NK-92 (cell line): ENCODE measurements around the gene AKAP10.
"Not testable (repeated sequence)": the region's sequence is repeated elsewhere in the genome, so short reads cannot be mapped to it uniquely, and the experiment has no call there.

Source experiments
- DNase-seq: peaks from one replicate; lab custom pipeline; 2025; ENCODE audit not compliant: unreplicated experiment; lab: John Stamatoyannopoulos, UW

Gene AKAP10

DNA sequence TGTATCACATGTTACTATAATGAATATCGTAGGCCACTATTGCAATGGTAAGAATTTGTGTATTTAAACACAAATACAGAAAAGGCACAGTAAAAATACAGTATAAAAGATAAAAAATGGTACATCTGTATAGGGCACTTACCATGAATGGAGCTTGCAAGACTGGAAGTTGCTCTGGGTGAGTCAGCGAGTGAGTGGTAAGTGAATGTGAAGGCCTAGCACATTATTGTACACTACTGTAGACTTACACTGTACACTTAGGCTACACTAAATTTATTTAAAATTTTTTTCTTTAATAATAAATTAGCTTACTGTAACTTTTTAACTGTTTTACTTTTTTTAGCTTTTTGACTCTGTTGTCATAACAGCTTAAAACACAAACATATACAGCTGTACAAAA is 42.5 kb downstream of the AKAP10 start:
- no peak for DNase-seq

GRCh38 chr17:19933628-19934027 is 44.0 kb downstream of the AKAP10 start:
- DNase-seq = no peak

DNA sequence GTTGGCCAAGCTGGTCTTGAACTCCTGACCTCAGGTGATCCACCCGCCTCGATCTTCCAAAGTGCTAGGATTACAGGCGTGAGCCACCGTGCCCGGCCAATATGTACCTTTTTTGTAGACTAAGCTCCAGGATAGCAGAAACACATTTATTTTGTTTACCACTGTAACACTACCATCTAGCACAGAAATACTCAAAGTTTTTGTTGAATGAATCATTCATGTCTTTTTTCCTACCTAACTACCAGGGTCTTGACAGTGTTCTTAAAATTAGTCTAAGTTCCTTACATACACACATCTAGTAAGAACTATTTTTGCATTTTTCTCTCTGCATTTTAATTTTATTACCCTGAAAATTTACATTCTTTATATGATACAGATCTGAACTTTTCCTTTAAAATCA is 44.4 kb downstream of the AKAP10 start:
- no peak for DNase-seq

DNA sequence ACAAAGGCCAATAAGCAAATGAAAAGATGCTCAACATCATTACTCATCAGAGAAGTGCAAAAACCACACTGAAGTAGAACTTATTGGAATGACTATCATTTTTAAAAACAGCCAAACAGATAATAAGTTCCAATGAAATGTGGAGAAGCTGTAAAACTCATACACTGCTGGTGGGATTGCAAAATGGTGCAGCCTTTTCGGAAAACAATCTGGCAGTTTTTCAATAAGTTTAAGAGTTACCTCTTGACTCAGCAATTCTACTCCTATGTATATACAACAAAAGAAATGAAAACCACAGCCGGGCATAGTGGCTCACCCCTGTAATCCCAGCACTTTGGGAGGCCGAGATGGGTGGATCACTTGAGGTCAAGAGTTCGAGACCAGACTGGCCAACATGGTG is 49.3 kb downstream of the AKAP10 start:
- DNase-seq = no peak

DNA sequence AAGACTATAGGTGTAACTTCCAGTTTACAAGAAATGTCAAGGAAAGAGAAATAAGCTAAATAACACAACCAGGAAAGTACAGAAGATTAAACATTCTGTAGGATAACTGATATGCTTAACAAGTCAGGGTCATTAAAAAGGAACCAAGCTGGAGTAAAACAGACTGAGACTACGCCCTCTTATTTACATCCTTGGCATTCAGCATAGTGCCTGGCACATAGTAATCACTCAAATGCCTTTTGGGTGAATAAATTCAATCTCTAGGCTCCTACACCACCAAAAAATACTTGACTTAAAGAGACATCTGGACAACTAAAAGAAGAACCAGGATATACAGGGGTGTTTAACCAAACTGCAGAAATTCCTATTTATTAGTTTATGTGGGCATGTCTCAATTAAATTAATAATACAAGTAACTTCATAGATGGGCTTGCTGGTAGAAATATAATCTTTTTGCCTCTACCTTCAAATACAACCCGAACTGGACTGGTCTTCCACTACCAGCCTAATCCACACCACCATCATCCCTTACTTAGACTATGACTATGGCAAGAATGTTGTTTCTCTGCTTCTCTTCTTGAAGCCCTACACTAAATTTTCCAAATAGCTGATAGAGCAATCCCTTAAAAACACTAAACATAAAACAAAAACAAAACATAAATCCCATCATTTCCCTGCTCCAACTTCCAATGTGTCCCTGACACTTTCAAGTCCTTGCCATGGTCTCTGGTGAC is 62.2 kb downstream of the AKAP10 start:
- no peak for DNase-seq

DNA sequence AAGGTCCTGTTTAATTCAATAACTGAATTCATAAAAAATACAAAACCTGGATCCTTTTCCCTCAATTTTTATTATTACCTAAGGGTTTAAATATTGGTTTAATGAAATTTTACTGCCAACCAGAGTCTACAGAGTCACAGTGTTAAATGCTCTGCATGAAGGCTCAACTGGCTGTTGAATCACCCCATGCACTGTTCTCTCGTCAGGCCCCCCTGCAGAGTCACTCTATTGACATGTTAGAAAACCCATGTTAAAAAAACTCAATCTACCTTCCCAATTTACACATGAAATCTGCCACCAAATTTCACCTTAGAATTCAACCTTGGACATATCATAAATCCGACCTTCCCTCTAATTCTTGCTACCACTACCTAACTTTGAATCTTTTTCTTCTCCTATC is 66.6 kb downstream of the AKAP10 start:
- DNase-seq = no peak

DNA sequence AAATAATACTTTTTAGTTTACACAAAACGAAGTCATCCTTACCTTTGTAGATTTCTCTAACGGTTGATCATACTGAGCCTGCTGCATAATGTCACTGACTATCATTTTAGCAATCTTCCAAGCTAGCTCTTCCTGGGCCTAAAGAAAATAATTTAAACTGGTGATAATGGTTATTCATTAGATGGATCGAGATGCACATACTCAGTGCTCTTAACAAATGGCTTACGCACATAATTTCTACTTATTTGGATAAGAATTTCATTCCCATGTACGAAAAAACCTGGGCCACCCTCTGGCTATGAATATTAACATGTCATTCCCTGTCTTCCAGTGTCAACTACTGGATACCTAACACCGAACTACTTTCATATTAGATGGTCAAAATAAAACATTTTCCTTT is 68.5 kb downstream of the AKAP10 start:
- no peak for DNase-seq

DNA sequence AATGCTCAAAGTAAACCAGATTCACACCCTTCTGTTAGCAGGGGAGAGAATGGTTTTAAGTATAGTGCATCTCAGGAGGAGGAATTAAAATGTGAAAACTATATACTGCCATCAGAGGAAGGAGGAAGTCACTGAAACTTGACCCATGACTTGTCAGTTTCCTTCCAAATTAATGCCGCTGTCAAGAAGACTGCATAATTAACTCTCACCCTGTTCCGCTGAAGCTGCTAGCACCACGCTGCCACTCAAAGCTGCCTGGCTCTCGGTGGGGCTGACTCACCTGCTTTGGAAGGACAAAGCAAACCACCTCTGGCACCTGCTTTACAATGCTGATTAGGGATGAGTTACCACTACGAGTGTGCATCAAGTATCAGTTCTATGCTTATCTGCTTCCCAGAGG is 72.1 kb downstream of the AKAP10 start:
- DNase-seq = no peak

GRCh38 chr17:19904924-19905323 is 72.7 kb downstream of the AKAP10 start:
- DNase-seq = no peak

- DNase-seq = no peak
These were observed 73.2 kb downstream of the AKAP10 start for GRCh38 chr17:19904412-19904811.

DNA sequence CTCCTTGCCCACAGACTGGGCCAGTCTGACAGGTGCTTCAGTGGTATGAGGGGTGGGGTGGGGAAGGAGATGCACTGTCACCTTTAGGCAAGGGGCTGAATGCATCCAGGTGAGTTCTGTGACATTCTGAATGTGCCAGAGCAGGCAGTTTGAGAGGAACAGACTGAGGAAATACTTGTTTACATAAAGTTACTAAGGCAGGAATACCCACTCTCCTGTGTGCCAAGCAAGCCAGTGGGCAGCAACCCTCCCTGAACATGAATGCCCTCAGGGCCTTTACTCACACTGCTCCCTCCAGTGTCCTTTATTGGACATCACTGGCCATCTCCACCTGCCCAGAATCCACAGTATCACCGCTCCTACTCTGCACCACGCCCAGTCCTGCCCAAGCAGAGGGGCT is 76.8 kb downstream of the AKAP10 start:
- DNase-seq = no peak

DNA sequence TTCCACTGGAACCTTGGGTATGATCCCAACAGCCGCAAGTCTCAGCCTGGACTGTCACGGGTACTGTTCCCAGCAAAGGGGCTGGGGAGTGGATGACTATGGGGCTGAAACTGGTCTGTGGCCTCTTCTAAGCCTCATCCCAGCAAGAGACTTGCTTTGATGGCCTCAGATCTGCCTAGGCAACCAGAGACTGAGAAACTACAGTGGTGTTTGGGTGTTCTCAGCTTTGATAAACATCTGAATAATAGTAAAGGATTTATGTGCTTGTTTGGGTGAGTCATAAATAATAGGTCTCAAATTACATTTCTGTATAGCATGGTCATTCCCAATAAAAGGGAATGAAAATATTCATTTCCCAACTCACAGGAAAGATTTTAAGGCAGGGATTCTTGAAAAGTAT is 79.7 kb downstream of the AKAP10 start:
- no peak for DNase-seq

DNA sequence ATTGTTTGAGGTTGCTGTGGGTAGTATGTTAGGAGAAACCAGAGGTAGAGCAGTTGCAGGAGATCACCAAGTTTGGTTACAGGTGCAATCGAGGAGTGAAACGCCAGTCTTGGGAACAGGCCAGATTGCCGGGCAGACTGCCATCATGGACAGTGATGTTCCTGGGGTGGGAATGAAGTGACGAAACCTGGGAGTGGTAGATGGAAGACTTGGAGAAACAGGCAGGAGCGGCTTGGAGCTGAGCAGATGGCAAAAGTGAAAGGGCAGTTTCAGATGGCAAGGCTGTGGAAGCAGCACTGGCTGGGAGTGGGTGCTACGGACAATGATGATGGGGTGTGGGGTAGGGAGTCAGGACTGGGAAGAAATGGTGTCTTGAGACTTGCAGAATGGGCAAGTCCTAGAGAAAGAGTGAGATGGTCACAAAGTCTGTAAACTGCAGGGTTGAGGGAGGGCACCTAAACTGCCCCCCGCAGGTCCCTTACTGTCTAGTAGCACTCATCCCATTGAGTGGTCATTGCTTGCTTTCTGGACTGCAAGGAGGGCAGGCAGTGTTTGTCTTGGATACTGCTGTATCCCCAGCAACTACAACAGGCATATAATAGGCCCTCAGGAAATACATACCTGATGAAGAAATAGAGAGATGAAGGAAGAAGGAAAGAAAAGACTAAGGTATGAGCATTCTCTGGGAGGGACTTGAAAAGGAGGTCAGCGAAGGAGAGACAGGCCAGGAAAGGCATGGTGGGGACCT is 80.4 kb downstream of the AKAP10 start:
- DNase-seq = no peak

GRCh38 chr17:19896679-19897078 is 80.9 kb downstream of the AKAP10 start:
- DNase-seq = no peak

- DNase-seq = not testable (repeated sequence)
These were observed 87.1 kb downstream of the AKAP10 start for GRCh38 chr17:19890554-19890953.

DNA sequence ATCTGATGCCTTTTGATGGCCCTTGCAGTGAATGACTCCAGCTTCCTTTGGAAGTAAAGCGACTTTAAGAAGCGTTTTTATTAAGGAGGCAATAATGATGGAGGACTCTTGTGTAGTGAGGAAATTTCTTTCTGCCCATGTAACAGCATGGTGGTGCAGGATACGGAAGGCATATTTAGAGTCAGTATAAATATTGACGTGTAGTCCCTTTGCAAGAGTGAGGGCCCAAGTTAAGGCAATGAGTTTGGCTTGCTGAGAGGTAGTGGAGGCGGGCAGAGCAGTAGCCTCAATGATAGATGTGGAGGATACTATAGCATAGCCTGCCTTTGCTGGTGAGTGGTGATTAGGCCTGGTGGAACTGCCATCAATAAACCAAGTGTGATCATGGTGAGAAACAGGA is 87.6 kb downstream of the AKAP10 start:
- DNase-seq = not testable (repeated sequence)

DNA sequence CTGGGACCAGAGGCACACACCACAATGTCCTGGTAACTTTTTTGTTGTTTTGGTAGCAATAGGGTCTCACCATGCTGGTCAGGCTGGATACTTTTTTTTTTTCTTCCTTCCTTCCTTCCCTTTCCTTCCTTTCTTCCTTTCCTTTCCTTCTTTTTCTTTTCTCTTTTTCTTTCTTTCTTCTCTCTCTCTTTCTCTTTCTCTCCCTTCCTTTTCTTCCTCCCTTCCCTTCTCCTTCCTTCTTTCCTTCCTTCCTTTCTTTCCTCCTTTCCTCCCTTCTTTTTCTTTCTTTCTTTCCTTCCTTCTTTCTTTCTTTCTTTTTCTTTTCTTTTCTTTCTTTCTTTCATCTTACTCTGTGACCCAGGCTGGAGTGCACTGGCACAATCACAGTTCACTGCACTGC is 91.5 kb downstream of the AKAP10 start:
- no peak for DNase-seq

DNA sequence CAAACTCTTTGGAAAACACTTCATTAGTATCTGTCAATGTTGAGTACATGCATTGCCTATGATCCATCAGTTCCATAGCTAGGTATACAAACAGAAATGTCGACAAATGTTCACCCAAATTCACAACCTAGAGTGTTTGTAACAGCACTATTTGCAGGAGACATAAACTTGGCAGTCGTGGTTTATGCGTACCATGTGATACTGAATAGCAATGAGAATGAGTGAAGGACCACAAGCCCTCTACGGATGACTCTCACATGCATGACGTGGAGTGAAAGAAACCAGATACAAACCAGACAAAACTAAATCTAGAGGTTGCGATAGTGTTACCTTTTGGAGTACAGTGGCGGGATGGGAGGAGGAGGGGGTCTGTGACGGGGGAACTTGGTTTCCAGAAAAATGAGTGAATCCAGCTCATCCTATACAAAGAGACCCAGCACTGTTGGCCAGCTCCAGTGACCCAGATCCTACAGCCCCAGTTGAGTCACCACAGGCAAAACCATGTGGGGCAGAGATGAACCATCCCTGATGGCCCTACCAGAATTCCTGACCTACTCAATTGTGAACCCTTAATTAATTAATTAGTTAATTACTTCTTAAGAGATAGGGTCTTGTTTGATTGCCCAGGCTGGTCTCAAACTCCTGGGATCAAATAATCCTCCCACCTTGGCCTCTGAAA is 94.0 kb downstream of the AKAP10 start:
- DNase-seq = no peak

DNA sequence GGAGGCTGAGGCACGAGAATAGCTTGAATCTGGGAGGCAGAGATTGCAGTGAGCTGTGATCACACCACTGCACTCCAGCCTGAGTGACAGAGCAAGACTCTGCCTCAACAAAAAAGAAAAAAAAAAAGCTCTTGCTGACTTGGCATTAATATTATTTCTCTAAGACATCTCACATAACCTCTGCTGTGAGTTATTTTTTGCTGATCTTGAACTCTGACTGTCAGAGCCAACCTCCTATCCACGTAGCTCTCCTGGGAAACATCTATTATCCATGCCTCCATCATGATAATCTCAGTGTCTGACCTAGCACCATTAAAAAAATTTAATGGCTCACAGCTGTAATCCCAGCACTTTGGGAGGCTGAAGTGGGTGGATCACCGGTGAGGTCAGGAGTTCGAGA is 97.2 kb downstream of the AKAP10 start:
- no peak for DNase-seq

- no peak for DNase-seq
These were observed 100.2 kb downstream of the AKAP10 start for GRCh38 chr17:19877364-19877945.

DNA sequence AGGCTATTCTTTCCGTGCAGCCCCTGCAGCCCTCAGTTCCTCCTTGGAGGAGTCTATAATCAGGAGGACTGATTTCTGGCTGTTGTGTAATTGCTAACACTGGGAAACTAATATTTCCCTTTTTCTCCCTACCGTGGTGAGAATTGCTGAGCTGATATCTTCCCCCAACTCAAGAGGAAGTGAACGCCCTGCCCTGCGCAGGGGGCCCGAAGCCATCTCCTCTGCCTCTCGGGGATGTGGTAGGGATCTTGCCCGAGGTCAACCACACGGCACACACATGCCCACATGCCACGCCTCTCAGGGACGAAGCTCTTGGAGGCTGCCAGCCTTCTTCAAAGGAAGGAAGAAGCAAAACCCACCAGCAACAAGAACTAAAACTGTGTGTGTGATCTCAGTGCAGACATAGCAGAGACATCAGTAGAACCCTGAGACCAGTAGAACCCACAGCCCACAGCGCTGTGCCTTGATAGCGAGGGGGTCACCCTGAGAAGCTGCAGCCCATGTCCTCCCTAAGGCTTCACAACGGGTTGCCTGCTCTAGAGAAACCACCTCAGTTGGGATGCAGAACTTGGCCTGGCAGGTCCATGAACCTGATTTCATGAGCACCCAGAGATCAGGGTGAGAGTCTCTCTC is 101.0 kb downstream of the AKAP10 start:
- DNase-seq = no peak
